Epithelial cell of proximal tubule (primary cell): ENCODE measurements around the gene MAP3K5. TPM values are rescaled to one million over a fixed set of nuclear protein-coding genes. Genes with fewer than 3 reads are reported as not detected.

Experiments
- DNase-seq: peaks from one replicate; pipeline ENCODE4 v3.0.0-alpha.2; 2011; ENCODE audit warnings: low read depth
- H3K4me3 ChIP-seq: 2 replicates; pipeline ENCODE4 v1.5.1; 2011; ENCODE audit warnings: low read depth, mild to moderate bottlenecking, low read length
- CTCF ChIP-seq: conservative IDR thresholded peaks from 2 replicates; pipeline ENCODE4 v1.5.1; 2012; ENCODE audit warnings: low read depth, mild to moderate bottlenecking, low read length
- total RNA-seq: library from RNA; depleted of rRNA; stranded (reverse); fragments of >200 nt; gene quantifications from 2 replicates; pipeline ENCODE4 v1.2.3, GENCODE V29; 2015

Gene MAP3K5
- total RNA-seq, 1 donor from 2014 or later, result 7.8 TPM

GRCh38 chr6:136566851-136567250 lies 225.4 kb downstream of the MAP3K5 start:
- TF ChIP-seq CTCF, result no peak
- no peak for DNase-seq
- H3K4me3 ChIP-seq, result no peak overlapping the region

GRCh38 chr6:136566007-136566487 lies 226.2 kb downstream of the MAP3K5 start:
- no peak for DNase-seq
- TF ChIP-seq CTCF, result no peak
- H3K4me3 ChIP-seq, result no peak overlapping the region

GRCh38 chr6:136564180-136564579 lies 228.1 kb downstream of the MAP3K5 start:
- no peak overlapping the region for H3K4me3 ChIP-seq
- no peak for TF ChIP-seq CTCF

GRCh38 chr6:136563386-136564152 lies 228.7 kb downstream of the MAP3K5 start:
- TF ChIP-seq CTCF, result no peak
- no peak for DNase-seq
- H3K4me3 ChIP-seq, result no peak overlapping the region

More at GRCh38 chr6:136564180-136564579, 228.1 kb downstream of the MAP3K5 start:
- DNase-seq, result no peak

- TF ChIP-seq CTCF, result no peak
- no peak overlapping the region for H3K4me3 ChIP-seq
- no peak for DNase-seq
Measured at GRCh38 chr6:136562211-136562610, 230.1 kb downstream of the MAP3K5 start.

GRCh38 chr6:136553166-136553787 lies 239.0 kb downstream of the MAP3K5 start:
- TF ChIP-seq CTCF, result no peak
- no peak for DNase-seq
- no peak overlapping the region for H3K4me3 ChIP-seq
